HUDEP-2 (cell line): ENCODE data around the gene SEMA3F.

Experiments used
- DNase-seq, 76 experiments: peaks; one replicate each; lab custom pipeline; 2025; ENCODE audit not compliant: unreplicated experiment in 76 of 76; lab: John Stamatoyannopoulos, UW

Gene SEMA3F

DNA sequence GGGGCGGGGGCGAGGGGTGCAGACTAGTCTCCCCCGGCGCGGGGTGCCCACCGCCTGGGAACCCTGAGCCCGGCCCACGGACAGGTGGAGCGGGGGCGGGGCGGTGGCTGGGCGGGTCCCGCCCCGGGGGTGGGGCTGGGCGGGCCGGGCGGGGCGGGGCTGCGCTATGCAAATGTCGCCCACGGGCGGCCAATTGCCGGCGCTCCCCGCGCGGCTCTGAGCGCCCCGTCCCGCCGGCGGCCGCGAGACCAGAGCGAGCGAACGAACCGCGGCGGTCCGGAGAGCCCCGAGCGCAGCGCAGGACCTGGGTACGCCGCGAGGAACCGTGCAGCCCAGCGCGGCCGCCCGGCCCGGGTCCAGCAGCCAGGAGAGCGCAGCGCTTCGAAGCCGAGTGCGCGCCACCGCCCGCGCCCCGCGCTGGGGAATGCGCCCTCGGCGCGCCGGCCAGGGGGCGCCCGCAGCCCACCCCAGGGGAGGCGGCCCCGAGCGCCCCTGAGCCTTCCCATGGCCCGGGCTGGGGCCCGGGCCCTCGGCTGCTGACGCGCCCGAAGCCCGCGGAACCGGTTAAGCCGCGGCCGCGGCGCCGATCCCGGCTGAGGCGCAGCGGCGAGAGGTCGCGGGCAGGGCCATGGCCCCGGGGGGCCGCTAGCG is at the start of gene SEMA3F:
Gene SEMA3F, plus strand, starts transcription at position 485 of the 651 bp plus-strand sequence. CDS start 4,299 bp downstream, outside the sequence.
- DNase-seq = peak in 37 of 76 experiments; percentile 5 to 63 (median 27)

DNA sequence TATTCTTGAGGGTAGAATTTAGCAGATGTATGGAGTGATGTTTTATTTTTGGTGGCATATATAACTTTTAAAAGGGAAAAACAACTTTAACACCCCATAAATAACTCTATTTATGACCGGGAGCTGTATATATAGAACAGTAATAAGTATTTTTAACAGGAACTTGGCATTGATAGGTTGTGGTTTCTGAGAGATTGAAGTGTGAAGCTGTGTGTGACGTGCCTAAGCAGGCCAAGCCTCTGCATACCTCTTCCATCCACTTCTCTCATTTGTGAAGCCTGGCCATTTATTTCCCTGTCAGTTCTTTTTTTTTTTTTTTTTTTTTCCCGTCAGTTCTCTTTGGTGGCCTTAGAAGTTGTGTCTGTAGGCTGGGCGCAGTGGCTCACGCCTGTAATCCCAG is 43.4 kb upstream of the SEMA3F start:
- DNase-seq = no peak

DNA sequence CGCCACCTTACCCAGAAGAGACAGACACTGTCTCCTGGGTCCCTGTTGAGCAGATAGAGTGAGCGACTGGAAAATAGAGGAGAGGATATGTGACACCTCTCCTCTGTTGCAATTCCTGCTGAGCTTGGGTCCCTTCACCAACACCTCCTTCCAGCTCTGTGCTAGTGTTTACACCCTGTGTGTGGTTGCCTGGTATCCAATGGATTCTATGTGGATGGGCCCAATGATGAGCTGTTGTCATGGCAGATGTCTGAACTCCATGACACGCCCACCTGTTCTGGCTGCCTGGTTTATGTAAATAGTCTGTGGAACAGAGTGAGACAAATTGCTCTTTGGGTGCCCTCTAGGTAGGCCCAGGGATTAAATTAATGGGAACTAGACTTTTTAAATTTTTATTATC is 42.7 kb upstream of the SEMA3F start:
- DNase-seq = no peak

DNA sequence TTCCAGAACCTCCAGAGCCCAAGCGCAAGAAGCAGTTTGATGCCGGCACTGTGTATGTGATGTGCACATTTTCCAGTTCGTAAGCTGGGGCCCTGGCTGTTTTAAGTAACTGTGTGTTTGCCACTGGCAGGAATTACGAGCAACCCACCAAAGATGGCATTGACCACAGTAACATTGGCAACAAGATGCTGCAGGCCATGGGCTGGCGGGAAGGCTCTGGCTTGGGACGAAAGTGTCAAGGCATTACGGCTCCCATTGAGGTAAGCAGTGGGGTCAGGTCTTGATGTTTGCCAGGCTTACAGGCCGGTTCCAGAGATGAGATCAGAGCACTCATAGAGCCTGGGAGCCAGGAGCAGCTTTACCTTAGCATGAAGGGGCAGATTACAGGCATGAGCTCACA is 38.0 kb upstream of the SEMA3F start:
- DNase-seq = no peak

DNA sequence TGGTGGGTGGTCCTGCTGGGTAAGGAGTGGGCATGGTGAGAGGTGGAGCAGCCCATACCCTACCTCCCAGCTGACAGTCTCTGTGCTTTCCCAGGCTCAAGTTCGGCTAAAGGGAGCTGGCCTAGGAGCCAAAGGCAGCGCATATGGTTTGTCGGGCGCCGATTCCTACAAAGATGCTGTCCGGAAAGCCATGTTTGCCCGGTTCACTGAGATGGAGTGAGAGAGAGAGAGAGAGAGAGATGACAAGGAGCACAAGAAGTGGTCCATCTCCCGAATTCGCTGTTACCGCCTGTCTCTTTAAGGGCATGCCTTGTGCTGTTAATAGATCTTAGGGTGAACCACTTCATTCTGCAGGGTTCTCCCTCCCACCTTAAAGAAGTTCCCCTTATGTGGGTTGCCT is 36.9 kb upstream of the SEMA3F start:
- DNase-seq = no peak

- DNase-seq = no peak
Measured at GRCh38 chr3:50119786-50120185, 35.3 kb upstream of the SEMA3F start.

- no peak for DNase-seq
Measured at GRCh38 chr3:50120364-50121071, 34.6 kb upstream of the SEMA3F start.

DNA sequence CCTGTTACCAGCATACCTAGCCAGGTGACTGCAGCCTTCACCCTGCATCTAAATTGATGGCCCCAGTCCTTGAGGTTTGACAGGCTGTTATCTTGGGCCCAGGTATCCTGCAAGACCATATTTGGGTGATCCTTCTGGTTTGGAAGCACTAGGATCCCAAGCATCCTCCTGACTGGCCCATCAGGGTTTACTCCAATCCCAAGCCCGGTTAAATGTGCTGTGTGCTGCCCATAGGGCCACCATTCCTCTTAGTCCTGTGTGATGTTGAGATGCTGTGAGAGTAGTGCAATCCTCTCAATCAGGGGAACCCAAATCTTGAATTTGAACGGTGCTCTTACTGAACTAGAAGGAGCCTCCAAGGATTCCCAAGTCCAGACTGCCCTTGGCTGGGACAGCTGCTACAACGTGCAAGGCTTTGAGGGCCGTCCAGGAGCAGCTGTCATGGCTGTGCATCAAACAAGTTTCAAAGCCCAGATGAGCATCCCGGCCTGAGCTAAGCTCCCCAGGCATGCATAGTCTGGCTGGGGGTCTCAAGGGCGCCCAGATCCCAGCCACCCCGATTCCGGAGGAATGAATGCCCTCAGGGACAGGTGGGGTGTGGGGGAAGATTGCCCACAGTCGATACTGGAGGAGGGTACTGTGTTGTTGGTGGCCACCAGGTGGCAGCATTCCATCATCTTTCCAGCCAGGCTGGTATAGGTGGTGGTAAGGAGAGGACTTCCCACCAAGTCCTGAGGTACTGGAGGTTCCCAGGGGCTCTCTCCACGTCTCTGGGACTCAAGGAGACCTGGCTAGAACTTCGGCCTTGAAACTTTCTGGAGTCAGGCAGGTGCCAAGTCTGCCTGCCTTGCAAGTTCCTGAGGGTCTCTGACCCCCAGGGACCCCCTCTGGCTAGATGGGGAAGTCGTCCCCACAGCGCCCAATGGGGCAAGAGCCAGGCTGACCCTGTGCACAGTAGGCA is 33.8 kb upstream of the SEMA3F start:
- DNase-seq = peak in 68 of 76 experiments; percentile 2 to 78 (median 53)

DNA sequence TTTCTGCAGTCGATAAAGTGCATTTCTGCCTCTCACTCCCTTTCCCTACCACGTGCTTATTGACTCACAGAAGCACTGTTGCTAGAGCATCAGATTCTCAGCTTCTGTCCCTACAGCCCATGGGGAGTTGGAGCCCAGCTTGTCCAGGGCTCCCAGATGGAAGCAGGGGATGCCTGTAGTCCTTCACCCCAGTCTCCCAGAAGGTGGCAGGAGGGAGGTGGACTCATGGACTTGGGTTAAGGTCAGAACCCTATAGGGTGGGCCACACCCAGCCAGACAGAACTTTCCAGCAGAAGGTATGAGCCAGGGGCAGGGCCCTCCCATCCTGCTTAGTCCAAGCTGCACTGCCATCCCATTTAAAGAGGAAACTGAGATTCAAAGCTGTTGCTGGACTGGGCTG is 33.1 kb upstream of the SEMA3F start:
- DNase-seq = no peak

DNA sequence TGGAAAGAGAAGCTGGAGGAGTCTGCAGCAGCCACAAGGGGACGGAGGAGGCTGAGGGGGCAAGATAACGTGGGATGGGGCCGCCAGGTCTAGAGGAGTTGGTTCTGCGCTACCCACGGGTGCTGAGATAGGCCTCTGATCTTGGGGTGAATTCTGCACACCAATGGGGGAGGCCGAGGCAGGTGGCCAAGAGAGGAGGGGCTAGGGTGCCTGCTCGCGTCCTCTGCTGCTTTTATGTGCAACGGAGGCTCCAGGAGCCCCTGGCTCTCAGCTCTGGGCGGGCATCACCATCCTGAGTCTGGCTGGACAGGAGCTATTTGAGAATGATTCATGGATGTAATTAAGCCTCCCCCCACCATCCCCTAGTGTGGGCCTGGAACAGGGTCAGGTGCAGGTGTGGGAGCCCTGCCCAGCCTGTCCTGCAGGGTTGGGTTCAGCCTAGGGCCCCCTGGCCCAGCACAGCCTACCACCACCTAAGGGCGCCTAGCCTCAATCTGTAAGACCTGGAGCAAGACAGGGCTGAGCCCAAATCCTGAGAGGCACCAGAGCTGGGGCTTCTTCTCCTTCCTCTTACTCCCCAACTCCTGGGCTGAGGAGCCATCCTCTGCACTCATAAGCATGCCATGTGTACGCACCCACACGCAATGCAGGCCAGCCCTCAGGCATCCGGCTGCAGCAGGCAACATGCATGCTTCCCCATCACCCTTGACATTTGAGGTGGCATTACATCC is 32.3 kb upstream of the SEMA3F start:
- no peak for DNase-seq

- DNase-seq = no peak
Measured at GRCh38 chr3:50123394-50124051, 31.6 kb upstream of the SEMA3F start.

DNA sequence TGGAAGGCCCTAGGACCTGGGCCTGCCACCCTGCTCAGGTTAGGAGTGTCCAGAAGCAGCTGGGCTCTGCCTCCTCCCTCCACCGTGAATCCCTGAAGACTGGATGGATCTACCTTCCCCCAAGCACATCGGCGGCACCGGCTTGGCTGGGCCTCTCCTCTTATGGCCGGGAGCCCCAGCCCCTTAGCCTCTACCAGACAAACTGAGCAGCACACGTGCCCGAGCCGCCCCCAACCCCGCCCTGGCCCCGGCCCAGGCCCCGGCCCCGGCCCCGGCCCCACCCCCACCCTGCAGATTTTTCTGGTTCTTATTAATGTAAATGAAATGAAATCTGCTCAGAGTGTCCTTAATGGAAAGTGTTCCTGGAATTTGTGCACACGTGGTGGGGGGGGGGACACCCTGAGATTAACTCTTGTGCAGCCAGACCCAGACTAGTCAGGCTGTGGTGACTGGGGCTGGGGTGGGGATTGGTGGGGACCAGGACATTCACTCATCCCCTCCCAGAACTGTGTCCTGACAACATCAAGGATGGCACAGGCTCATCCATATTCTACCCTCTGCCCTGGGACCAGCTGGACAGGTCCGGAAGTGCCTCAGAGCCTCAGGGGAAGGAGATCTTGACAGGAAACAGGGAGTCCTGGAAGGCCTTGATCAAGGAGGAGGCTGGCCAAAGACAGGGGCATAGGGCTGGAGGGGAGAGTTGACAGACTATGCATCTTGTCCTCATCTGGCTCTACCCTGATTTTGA is 30.9 kb upstream of the SEMA3F start:
- no peak for DNase-seq

DNA sequence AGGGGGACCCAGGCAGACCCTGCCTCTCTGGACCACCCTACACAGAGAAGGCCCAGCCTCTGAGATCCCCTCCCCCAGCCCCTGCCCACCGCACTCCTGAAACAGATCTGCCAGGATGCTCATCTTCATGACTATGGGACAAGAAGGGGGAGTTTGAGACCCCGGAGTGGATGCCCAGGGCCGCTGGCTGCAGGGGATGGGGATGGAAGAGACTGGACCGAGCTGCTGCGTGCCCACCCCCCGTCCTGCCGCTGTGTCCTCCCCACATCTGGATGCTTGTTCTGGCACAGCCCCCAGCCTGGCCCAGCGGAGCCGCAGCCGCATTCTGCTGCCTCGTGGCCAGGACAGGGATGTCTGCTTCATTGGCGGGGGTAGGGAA is 30.3 kb upstream of the SEMA3F start:
- no peak for DNase-seq

DNA sequence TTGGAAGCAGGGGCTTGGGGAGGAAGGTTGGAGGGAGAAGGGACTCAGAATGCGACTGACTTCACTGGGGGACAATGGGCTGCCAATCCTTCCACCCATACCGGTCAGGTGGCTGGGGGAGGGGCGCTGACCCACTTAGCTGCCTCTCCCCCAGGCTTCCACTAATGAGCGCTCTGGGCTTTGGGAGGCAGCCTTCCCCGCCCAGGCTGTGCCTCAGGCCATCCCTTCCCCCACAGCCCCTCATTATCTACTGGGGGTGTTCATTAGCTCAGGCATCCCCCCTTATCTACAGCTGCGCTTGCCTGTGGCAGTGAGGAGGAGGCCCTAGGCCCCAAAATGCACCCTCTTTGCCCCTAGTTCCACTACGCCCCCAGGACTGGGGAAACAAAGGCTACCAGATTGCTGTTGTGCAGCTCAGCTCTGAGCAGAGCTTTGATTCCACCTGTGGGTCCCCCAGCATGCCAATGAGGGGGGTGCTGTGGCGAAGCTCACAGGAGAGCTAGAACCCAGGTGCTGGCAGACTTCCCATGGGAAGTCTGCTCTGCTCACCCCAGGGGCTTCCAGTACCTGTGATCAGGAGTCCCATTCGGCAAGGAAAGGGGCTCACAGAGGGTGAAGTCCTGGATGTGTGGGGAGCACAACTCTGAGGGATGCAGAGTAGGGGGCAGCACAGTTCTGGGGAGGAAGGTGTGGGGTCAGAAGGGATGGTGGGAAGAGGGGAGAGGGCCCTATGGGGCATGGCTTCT is 29.4 kb upstream of the SEMA3F start:
- no peak for DNase-seq

- DNase-seq = no peak
Measured at GRCh38 chr3:50126287-50127211, 28.6 kb upstream of the SEMA3F start.

DNA sequence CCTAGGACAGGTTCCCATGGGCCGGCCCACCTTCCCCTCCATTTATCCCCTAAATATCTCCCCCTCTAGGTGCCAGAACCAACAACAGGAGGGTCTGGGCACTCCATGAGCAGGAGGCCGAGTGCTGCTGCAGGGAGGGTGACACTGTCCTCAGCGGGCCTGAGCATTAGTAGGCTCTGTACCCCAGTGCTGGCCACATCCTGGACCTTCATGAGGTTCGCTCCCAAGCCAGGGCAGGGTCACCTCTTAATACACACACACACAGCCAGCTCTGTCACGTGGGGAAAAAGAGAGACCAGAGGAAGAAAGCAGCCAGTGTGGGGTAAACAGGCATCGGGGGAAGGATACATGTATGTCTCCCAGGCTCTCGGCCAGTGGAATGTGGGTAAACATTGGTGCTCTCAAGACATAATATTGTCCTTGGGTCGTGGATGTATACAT is 27.9 kb upstream of the SEMA3F start:
- DNase-seq = no peak

DNA sequence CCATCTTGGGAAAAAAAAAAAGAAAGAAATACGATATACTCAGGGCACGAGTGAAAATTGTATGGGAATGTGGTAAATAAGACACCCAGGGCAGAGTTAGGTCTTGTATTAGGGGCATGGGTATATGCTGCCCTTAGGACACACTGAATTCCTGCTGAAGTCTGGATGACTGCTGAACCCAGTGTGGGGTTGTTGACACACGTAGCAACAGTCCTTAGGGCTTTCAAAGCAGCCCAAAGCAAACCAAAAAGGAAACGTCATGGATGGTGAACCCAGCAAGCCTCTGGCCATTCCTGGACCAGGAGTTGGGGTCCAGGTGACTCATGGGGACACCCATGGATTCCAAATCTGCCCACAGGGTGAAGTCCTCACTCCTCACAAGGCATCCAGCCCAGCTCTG is 27.1 kb upstream of the SEMA3F start:
- DNase-seq = no peak

- DNase-seq = no peak
Measured at GRCh38 chr3:50130436-50130835, 24.7 kb upstream of the SEMA3F start.
